Trophoblast cell (in vitro differentiated cells and primary cell): ENCODE results near the gene USP24.

Experiments used
- DNase-seq, 2 donors: peaks; one replicate each; pipeline ENCODE4 v3.0.0-alpha.2; 2016
- H2AFZ ChIP-seq: 2 replicates; pipeline ENCODE4 v1.6.1; 2013; ENCODE audit warnings: low read length, moderate library complexity, mild to moderate bottlenecking; ENCODE audit not compliant: insufficient read depth, poor library complexity
- H2AK5ac ChIP-seq: 2 replicates; pipeline ENCODE4 v1.6.1; 2013; ENCODE audit warnings: mild to moderate bottlenecking, low read length
- H2BK120ac ChIP-seq: 2 replicates; pipeline ENCODE4 v1.6.1; 2013; ENCODE audit warnings: low read length, mild to moderate bottlenecking, moderate library complexity; ENCODE audit not compliant: insufficient read depth, poor library complexity
- H2BK12ac ChIP-seq: 2 replicates; pipeline ENCODE4 v1.6.1; 2013; ENCODE audit warnings: mild to moderate bottlenecking, low read length, moderate library complexity
- H2BK5ac ChIP-seq: 2 replicates; pipeline ENCODE4 v1.6.1; 2013; ENCODE audit warnings: low read length, low read depth, moderate library complexity, mild to moderate bottlenecking; ENCODE audit not compliant: poor library complexity
- H3K14ac ChIP-seq: 2 replicates; pipeline ENCODE4 v1.6.1; 2013; ENCODE audit warnings: mild to moderate bottlenecking, low read length
- H3K18ac ChIP-seq: 2 replicates; pipeline ENCODE4 v1.6.1; 2013; ENCODE audit warnings: mild to moderate bottlenecking, low read length
- H3K23ac ChIP-seq: 2 replicates; pipeline ENCODE4 v1.6.1; 2013; ENCODE audit warnings: low read length
- H3K27ac ChIP-seq: 2 replicates; pipeline ENCODE4 v1.5.1; 2013; ENCODE audit warnings: low read depth, mild to moderate bottlenecking, inconsistent platforms, low read length, moderate library complexity
- H3K27me3 ChIP-seq: 2 replicates; pipeline ENCODE4 v1.6.1; 2013; ENCODE audit warnings: inconsistent platforms, mild to moderate bottlenecking, low read length, moderate library complexity; ENCODE audit not compliant: insufficient read depth
- H3K36me3 ChIP-seq, 2 experiments: 1 replicate in 1 of 2; 2 replicates in 1 of 2; pipeline ENCODE4 v1.6.1; 2013; ENCODE audit warnings: low read length in 2 of 2, mild to moderate bottlenecking in 2 of 2, moderate library complexity in 1 of 2; ENCODE audit not compliant: insufficient read depth in 2 of 2, control insufficient read depth in 1 of 2
- H3K4ac ChIP-seq: 2 replicates; pipeline ENCODE4 v1.6.1; 2013; ENCODE audit warnings: low read depth, mild to moderate bottlenecking, low read length, moderate library complexity
- H3K4me1 ChIP-seq, 2 experiments: 1 replicate in 1 of 2; 2 replicates in 1 of 2; pipeline ENCODE4 v1.6.1; 2013; ENCODE audit warnings: low read length in 2 of 2, mild to moderate bottlenecking in 2 of 2, moderate library complexity in 1 of 2; ENCODE audit not compliant: insufficient read depth in 2 of 2, control insufficient read depth in 1 of 2
- H3K4me2 ChIP-seq: 2 replicates; pipeline ENCODE4 v1.6.1; 2013; ENCODE audit warnings: inconsistent platforms, mild to moderate bottlenecking, low read length, moderate library complexity
- H3K4me3 ChIP-seq: 2 replicates; pipeline ENCODE4 v1.5.1; 2013; ENCODE audit warnings: mild to moderate bottlenecking, low read depth, low read length, inconsistent platforms
- H3K79me1 ChIP-seq: one replicate; pipeline ENCODE4 v1.6.1; 2013; ENCODE audit warnings: low read length
- H3K79me2 ChIP-seq: 2 replicates; pipeline ENCODE4 v1.6.1; 2013; ENCODE audit warnings: low read length, mild to moderate bottlenecking; ENCODE audit not compliant: control insufficient read depth, insufficient read depth, poor library complexity
- H3K9ac ChIP-seq: 2 replicates; pipeline ENCODE4 v1.6.1; 2013; ENCODE audit warnings: mild to moderate bottlenecking, low read length
- H3K9me3 ChIP-seq: 2 replicates; pipeline ENCODE4 v1.6.1; 2013; ENCODE audit warnings: low read depth, mild to moderate bottlenecking, control low read depth, inconsistent platforms, low read length; ENCODE audit not compliant: insufficient read depth
- H4K12ac ChIP-seq: 2 replicates; pipeline ENCODE4 v1.6.1; 2013; ENCODE audit warnings: low read depth, mild to moderate bottlenecking, low read length, moderate library complexity
- H4K8ac ChIP-seq: 2 replicates; pipeline ENCODE4 v1.6.1; 2013; ENCODE audit warnings: low read depth, mild to moderate bottlenecking, low read length, moderate library complexity
- H4K91ac ChIP-seq: one replicate; pipeline ENCODE4 v1.6.1; 2013; ENCODE audit warnings: low read depth, mild to moderate bottlenecking, low read length, moderate library complexity
- WGBS: extraction: QIAGEN DNeasy Blood & Tissue Kit; methylation state at CpG from one replicate; pipeline ENCODE4 v1.1.7; 2013; ENCODE audit warnings: missing lambda C conversion rate; ENCODE audit not compliant: insufficient read length, insufficient coverage; ENCODE audit errors: extremely low coverage; 5-methylcytosine and 5-hydroxymethylcytosine counted together

USP24 gene

GRCh38 chr1:55255901-55256300, 40.7 kb upstream of the USP24 start:
- Histone ChIP-seq H4K12ac (no peak overlapping the region), H2BK120ac (no peak overlapping the region), H3K27me3 (no peaks in the 10 kb centered on the region), H4K91ac (no peak overlapping the region), H3K79me2 (no peaks in the 10 kb centered on the region), H2AFZ (no peak overlapping the region), H3K9ac (no peak overlapping the region), H3K36me3 (no peaks in the 10 kb centered on the region), H2AK5ac (no peak overlapping the region), H3K27ac (no peak overlapping the region), H3K4ac (no peak overlapping the region), H3K23ac (no peak overlapping the region), H3K4me1 (peaks cover 4 to 6% of the 10 kb centered on the region in 2 experiments), H3K4me2 (no peak overlapping the region), H3K18ac (no peak overlapping the region), H4K8ac (no peak overlapping the region), H3K79me1 (peaks cover 2% of the 10 kb centered on the region), H2BK12ac (no peak overlapping the region), H3K9me3 (peaks cover 2% of the 10 kb centered on the region), H2BK5ac (no peak overlapping the region), H3K14ac (no peak overlapping the region), H3K4me3 (no peak overlapping the region)
- DNase-seq = no peak
- no CpG with 5 or more reads among the region's 3 CpGs for WGBS

GRCh38 chr1:55252942-55253589, 37.9 kb upstream of the USP24 start:
- Histone ChIP-seq H2BK120ac (no peak overlapping the region), H3K4ac (no peak overlapping the region), H3K18ac (no peak overlapping the region), H3K4me2 (no peak overlapping the region), H4K12ac (no peak overlapping the region), H3K4me1 (peaks cover 4 to 6% of the 10 kb centered on the region in 2 experiments), H3K9me3 (no peaks in the 10 kb centered on the region), H3K36me3 (no peaks in the 10 kb centered on the region), H3K79me1 (peaks cover 2% of the 10 kb centered on the region), H3K9ac (no peak overlapping the region), H4K91ac (no peak overlapping the region), H3K27me3 (no peaks in the 10 kb centered on the region), H3K79me2 (no peaks in the 10 kb centered on the region), H2AK5ac (peak overlapping the region; percentile 44), H2AFZ (no peak overlapping the region), H2BK12ac (peak overlapping the region; percentile 69), H3K4me3 (no peak overlapping the region), H3K27ac (no peak overlapping the region), H3K14ac (no peak overlapping the region), H2BK5ac (no peak overlapping the region), H4K8ac (no peak overlapping the region), H3K23ac (no peak overlapping the region)
- peak in 1 of 2 donors; percentile 40 for DNase-seq
- no CpG with 5 or more reads among the region's 8 CpGs for WGBS

GRCh38 chr1:55250399-55251075, 35.4 kb upstream of the USP24 start:
- H2BK5ac ChIP-seq = no peak overlapping the region
- H4K12ac ChIP-seq = no peak overlapping the region
- H4K91ac ChIP-seq = no peak overlapping the region
- H3K79me2 ChIP-seq = peaks cover 4% of the 10 kb centered on the region
- no peak overlapping the region for H2AFZ ChIP-seq
- H3K27me3 ChIP-seq = no peaks in the 10 kb centered on the region
- no peak overlapping the region for H2BK12ac ChIP-seq
- no peak overlapping the region for H4K8ac ChIP-seq
- H3K4me1 ChIP-seq = peaks cover 18 to 22% of the 10 kb centered on the region in 2 experiments
- no CpG with 5 or more reads among the region's 4 CpGs for WGBS
- no peak overlapping the region for H3K9ac ChIP-seq
- no peak for DNase-seq
- no peak overlapping the region for H3K27ac ChIP-seq
- H3K9me3 ChIP-seq = no peaks in the 10 kb centered on the region
- no peak overlapping the region for H3K4me2 ChIP-seq
- no peak overlapping the region for H3K23ac ChIP-seq
- peaks cover 10% of the 10 kb centered on the region for H3K79me1 ChIP-seq
- H2BK120ac ChIP-seq = no peak overlapping the region
- H3K18ac ChIP-seq = no peak overlapping the region
- H3K36me3 ChIP-seq = no peaks in the 10 kb centered on the region
- no peak overlapping the region for H2AK5ac ChIP-seq
- H3K4ac ChIP-seq = no peak overlapping the region
- no peak overlapping the region for H3K14ac ChIP-seq
- H3K4me3 ChIP-seq = no peak overlapping the region

GRCh38 chr1:55249646-55250398, 34.7 kb upstream of the USP24 start:
- peaks cover 10% of the 10 kb centered on the region for H3K79me1 ChIP-seq
- no peaks in the 10 kb centered on the region for H3K9me3 ChIP-seq
- H3K27me3 ChIP-seq = no peaks in the 10 kb centered on the region
- H2BK120ac ChIP-seq = no peak overlapping the region
- peak overlapping the region; percentile 50 for H2AK5ac ChIP-seq
- H4K12ac ChIP-seq = no peak overlapping the region
- no peak overlapping the region for H2BK5ac ChIP-seq
- no peak overlapping the region for H3K4me3 ChIP-seq
- H4K91ac ChIP-seq = no peak overlapping the region
- H3K4me1 ChIP-seq = peaks cover 20 to 29% of the 10 kb centered on the region in 2 experiments
- no peak overlapping the region for H3K23ac ChIP-seq
- no peak overlapping the region for H3K4me2 ChIP-seq
- no peak overlapping the region for H3K4ac ChIP-seq
- H3K14ac ChIP-seq = no peak overlapping the region
- DNase-seq = no peak
- H4K8ac ChIP-seq = no peak overlapping the region
- peaks cover 4% of the 10 kb centered on the region for H3K79me2 ChIP-seq
- H2AFZ ChIP-seq = no peak overlapping the region
- WGBS = no CpG with 5 or more reads among the region's 7 CpGs
- H3K36me3 ChIP-seq = no peaks in the 10 kb centered on the region
- H3K18ac ChIP-seq = no peak overlapping the region
- no peak overlapping the region for H3K9ac ChIP-seq
- no peak overlapping the region for H2BK12ac ChIP-seq
- no peak overlapping the region for H3K27ac ChIP-seq
